GM21423 (cell line): Measurements from ENCODE around the gene CYP4A11.
"Not testable (repeated sequence)": the region's sequence is repeated elsewhere in the genome, so short reads cannot be mapped to it uniquely, and the experiment has no call there.

ENCODE experiments used
- ATAC-seq: cut with Tn5 transposase; IDR thresholded peaks from one replicate; pipeline ENCODE4 v1.9.1; 2021; ENCODE audit warnings: mild to moderate bottlenecking, moderate library complexity; ENCODE audit not compliant: unreplicated experiment

Gene CYP4A11, protein sequence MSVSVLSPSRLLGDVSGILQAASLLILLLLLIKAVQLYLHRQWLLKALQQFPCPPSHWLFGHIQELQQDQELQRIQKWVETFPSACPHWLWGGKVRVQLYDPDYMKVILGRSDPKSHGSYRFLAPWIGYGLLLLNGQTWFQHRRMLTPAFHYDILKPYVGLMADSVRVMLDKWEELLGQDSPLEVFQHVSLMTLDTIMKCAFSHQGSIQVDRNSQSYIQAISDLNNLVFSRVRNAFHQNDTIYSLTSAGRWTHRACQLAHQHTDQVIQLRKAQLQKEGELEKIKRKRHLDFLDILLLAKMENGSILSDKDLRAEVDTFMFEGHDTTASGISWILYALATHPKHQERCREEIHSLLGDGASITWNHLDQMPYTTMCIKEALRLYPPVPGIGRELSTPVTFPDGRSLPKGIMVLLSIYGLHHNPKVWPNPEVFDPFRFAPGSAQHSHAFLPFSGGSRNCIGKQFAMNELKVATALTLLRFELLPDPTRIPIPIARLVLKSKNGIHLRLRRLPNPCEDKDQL

DNA sequence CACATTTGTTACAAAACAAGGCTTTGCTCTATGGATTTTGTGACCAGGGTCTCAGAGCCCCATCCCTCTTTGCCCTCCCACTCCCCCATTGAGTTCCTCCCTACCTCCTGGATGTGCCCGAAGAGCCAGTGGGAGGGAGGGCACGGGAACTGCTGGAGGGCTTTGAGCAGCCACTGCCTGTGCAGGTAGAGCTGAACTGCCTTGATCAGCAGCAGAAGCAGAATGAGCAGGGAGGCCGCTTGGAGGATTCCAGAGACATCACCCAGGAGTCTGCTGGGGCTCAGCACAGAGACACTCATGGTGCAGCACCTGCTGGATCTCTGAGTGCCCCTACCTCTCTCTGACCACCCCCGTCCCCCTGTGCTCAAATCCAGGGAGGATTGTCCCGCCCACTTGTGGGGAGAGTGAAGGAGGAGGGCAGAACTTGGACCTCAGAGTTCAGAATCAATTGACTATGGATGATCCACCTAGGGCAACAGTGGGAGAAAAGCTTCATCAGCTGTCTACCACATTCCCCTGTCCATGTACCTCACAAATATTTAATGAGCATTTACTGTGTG, at the start of gene CYP4A11:
Gene CYP4A11, minus strand, starts transcription at position 342 of the 560 bp plus-strand sequence. Its CDS starts 43 bp downstream, at position 299.
- no peak for ATAC-seq

DNA sequence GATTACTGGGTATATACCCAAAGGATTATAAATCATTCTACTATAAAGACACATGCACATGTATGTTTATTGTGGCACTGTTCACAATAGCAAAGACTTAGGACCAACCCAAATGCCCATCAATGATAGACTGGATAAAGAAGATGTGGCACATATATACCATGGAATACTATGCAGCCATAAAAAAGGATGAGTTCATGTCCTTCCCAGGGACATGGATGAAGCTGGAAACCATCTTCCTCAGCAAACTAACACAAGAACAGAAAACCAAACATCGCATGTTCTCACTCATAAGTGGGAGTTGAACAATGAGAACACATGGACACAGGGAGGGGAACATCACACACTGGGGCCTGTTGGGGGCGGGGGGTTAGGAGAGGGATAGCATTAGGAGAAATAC, 49.3 kb upstream of the CYP4A11 start:
- ATAC-seq: not testable (repeated sequence)

DNA sequence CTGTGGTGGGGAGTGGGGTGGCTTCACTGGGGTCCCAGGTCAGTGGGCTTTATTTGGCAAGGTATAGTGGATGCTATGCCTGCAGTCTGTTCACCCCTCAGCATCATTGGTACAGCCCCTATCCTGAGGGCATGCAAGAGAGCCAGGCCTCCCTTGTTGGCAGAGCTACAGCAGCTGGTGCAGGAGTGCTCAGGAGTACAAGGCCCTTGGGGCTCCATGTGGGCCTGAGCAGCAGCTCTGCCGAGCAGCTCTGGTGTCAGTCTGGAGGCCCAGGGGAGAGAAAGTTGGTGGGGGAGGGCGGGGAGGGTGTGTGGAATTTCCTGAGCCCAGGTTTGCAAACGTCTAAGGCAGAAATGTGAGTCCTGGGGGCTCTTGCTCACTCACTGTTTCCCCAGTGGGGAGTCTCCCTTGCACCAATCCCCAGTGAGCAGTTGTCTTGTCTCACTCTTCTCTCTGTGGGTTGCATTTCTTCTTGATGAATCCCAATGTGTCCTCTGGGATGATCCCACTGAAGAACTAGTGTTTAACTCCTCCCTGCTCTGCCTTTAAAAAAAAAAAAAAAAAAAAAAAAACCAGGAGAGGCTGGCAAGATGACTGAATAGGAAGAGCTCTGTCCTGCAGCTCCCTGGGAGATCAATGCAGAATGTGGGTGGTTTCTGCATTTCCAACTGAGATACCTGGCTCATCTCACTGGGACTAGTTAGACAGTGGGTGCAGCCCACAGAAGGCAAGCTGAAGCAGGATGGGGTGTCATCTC, 42.7 kb upstream of the CYP4A11 start:
- ATAC-seq: no peak

DNA sequence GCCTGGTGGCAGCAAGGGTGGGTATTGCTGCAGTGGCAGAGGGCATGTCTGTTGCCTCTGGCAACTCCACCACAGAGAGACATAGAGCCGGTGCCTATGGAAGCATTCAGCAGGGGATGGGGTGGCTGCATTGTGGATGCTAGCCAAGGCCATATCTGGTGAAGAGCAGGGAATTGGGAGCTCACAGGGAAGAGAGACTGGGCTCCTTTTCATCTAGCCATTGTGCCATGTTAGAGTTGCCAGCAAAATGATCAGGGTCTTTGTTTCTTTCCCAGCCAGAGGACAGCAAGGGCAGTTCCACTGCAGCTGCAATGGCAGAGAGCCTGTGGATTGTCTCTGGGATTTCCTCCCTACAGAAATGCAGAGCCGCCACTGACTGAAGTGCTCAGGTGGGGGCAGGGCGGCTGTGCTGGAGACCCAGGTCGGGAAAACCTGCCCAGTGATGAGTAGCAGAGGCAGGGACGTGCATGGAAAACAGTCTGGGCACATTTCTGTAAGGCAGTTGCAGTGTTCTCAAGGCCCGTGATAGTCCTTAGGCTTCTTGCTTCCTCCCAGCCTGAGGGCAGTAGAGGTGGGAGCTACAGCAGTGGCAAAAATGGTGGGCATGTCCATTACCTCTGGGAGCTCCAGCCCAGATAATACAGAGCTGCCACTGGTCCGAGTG, 42.0 kb upstream of the CYP4A11 start:
- ATAC-seq: no peak

DNA sequence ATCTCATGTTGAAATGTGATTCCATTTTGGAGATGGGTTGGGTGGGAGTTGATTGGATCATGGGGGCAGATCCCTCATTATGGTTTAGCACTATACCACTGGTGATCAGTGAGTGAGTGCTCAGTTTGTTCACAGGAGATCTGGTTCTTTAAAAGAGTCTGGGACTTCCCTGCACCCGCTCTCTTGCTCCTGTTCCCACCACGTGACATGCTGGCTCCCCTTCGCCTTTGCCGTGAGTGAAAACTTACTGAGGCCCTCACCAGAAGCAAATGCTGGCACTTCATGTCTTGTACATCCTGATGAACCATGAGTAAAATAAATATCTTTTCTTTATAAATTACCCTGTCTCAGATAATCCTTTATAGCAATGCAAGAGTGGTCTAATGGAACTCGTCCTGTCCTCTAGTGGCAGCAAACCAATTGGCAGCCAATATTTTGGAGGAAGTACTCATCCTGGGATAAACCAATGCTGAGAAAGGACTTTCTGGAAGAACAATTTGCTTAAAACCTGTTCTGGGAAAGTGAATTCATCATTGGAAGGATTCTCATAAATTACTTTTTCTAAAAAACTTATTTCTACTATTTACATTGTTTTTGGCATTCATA, 27.8 kb upstream of the CYP4A11 start:
- ATAC-seq: no peak

DNA sequence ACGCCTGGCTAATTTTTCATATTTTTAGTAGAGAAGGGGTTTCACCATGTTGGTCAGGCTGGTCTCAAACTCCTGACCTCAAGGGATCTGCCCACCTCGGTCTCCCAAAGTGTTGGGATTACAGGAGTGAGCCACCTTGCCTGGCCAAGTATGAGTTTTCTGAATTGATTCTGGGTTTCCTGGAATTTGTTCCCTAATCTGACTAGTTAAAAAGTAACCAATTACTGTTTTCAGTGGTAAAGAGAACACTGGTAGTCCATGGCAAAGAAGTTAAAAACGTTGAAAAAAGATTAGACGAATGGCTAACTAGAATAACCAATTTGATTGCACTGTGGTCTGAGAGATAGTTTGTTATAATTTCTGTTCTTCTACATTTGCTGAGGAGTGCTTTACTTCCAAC, 21.0 kb upstream of the CYP4A11 start:
- not testable (repeated sequence) for ATAC-seq

DNA sequence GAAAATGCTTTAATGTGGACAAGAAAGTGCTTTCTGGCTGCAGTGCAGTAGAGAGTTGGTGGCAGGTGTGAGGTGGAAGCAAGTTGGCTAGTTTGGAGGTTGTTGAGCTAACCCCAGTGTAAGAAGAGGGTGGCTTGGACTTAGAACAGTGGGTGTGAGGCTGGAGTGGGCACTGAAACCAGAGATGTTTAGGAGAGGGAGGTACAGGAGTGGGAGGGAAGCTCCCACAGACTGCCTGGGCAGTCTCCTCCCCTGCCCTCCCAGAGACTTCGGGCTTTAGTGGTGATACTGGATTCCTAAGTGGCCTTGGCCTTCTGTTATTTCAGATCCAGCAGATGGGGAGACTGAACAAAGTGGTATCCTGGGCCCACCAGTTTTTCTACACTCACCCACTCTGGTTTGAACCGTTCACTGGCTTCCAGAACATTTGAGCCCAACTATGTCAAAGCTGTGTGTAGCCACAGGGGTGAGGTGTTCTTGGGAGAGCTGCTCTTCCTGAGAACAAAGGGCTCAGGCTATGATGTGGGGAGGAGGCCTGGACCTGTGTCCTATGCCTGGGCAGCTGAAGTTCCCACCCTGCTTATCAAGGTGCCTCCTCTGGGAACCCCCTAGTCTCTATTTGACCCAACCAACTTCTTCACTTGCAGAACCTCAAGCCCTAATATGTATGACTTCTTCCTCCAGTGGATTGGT, 19.9 kb upstream of the CYP4A11 start:
- no peak for ATAC-seq

DNA sequence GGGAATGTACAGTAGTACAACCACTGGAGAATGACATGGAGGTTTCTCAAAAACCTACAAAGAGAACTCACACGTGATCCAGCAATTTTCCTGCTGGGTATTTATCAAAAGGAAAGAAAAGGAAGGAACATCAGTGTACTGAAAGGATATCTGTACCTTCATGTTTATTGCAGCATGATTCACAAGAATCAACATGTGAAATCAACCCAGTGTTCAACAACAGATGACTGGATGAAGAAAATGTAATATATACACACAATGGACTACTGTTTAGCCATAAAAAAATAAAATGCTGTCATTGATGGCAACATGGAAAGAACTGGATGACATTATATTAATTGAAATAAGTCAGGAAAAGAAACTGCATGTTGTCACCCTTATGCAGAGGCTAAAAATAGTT, 19.0 kb upstream of the CYP4A11 start:
- ATAC-seq: no peak

DNA sequence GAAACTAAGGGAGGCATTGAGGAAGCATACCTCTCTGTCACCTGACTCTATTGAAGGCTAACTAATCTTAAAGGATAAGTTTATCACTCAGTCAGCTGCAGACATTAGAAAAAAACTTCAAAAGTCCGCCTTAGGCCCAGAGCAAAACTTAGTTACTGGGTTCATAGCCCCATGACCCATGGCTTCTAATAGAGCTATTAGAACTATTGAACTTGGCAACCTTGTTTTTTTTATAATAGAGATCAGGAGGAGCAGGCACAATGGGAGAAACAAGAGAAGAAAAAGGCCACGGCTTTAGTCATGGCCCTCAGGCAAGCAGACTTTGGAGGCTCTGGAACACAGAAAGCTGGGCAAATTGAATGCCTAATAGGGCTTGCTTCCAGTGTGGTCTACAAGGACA, 13.8 kb upstream of the CYP4A11 start:
- ATAC-seq: not testable (repeated sequence)

DNA sequence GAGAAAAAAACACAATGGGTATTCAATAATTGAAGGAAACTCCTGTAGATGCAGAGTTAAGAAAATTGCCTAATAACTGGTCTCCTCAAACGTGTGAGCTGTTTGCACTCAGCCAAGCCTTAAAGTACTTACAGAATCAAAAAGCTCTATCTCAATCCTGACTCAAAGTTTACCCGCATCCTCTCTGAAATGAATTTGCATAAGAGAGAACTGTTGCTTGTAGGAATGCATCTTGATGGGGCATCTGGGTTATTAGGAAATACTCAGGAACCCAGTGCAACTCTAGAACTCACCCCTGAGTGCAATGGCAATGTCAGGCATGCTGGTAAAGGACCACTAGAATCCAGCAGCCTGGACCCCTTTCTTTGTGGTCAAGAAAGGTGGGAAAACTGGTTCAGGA, 12.6 kb upstream of the CYP4A11 start:
- ATAC-seq: not testable (repeated sequence)

DNA sequence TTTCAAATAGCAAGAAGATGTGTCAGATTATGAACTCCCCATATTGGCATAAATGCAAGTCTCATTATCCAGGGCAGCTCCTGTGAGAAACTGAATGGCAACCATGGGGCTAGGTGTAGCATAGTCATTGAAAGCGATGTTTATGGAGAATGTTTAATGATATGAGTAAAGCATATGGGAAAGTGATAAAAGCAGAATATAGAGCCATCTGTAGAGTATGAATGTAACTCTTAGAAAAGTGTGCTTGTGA, 8.1 kb upstream of the CYP4A11 start:
- ATAC-seq: not testable (repeated sequence)

DNA sequence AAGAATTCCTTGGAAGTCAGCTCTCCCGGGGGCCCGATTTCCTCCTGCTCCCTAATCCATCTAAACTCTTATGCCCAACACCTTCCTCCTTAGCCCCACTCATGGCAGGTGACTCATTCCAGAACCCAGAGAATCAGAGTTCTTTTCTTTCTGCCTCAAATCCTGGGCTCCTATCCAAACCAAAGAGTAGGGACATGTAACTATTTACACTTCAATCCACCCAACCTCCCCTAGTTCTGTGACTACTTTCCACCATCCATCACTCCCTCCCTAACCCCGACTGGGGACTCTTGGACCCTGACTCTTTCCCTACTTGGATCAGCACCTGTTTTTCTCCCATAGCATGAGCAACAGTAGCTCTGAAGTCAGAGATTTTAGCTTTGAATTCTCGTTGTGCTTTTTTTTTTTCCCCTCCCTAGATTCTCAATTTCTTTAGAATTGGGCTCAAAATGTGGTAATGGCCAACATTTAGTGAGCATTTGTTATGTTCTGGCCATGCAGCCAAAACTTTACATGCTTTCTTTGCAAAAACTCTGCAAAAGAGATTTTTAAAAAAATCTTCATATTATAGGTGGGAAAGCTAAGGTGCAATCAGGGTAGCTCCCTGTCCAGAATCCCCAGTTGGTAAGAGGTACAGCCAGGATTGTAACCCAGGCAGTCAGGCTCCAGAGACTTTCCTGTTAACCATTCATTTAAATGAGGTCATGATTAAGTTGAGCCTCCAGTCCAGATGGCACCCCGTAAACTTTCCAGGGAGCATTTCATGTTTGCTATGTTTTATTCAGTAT, 7.5 kb upstream of the CYP4A11 start:
- no peak for ATAC-seq

DNA sequence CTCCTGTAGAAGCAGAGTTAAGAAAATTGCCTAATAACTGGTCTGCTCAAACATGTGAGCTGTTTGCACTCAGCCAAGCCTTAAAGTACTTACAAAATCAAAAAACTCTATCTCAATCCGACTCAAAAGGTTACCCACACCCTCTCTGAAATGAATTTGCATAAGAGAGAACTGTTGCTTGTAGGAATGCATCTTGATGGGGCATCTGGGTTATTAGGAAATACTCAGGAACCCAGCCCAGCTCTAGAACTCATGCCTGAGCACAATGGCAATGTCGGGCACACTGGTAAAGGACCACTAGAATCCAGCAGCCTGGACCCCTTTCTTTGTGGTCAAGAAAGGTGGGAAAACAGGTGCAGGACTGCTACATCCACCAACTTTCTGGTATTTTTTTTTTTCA, 6.4 kb upstream of the CYP4A11 start:
- ATAC-seq: not testable (repeated sequence)

DNA sequence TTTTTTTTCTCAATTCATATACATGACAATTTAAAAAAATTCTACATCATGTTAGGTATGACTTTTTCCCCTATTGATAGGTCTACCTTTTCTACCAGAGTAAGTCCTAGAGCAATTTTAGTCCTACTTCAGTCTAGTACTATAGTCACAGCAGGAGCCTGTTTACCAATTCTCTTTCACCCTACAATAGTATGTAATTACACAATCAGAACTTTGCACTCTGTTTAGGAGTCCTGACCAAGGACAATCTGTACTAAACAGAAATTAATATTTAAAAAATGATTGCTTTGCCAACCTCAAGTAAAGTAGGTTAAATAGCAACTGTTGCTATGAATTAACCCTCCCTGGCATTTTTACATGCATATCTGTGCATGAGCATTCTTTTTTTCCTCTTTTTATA, 810 bp upstream of the CYP4A11 start:
- ATAC-seq: no peak

DNA sequence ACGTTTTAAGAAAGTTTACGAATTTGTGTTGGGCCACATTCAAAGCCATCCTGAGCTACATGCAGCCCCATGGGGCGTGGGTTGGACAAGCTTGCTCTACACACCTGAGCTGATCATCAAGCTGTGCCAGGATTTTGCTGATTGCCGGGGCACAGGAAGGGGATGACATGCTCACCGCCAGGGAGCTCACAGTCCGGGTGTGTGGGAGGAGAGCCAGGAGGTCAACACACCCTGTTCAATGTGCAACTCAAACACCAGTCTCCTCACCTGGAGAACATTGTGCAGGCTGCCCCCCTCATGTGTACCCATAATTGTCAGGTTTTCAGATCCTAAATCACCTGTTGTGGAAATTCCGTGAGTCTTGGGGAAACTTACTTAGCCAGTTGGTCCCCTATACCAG, 969 bp downstream of the CYP4A11 start:
- no peak for ATAC-seq

DNA sequence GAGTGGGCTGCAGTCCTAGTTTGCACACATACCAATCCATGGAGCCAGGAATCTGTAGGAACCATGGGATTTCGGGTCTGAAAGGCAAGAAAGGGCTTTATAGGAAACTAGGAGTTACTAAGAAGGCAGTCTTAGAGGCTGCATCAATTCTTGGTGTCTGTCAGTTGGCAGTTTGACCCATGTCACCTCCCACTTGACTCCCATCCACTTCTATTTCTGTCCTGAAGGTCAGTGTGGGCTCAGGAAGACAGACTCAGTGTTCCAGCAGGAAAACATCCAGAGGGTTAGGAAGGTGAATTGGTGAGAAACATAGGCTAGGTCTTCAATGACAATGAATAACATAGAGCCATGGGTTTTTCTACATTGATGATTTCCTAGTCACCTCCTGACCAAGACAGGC, 4.0 kb downstream of the CYP4A11 start:
- no peak for ATAC-seq

DNA sequence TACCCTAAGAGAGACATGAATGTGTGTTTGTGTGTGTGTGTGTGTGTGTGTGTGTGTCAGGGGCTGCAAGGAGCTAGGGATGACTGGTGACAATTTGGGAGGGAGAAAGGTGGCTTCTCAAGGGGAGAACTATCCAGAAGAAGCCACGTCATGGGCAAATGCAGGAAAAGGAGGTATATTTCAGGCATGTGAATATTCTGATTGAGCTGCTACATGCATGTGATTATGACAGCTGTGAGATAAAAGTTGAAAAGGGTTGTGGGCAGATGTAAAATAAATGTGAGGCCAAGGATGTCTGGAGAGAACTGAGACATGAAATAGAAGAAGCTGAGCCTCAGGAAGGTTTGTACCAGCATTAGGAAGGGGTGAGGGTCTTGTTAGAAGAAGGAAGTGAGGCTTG, 4.5 kb downstream of the CYP4A11 start:
- ATAC-seq: no peak

DNA sequence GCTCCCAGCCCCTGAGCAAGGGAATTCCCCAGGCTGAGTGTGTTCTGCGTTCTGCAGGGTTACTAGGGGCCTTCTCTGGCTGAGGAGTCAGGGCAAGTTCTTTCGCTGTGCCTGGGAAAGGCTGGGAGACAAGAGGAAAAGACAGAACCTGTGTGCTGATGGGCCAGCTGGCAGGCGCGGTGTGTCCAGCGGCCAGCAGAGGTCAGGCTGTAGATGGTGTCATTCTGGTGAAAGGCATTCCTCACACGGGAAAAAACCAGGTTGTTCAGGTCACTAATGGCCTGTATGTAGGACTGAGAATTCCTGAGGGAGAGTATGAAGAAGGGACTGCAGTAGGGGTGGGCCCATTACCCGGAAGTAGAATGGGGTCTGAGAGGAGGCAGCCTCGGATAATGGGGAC, 6.4 kb downstream of the CYP4A11 start:
- not testable (repeated sequence) for ATAC-seq

DNA sequence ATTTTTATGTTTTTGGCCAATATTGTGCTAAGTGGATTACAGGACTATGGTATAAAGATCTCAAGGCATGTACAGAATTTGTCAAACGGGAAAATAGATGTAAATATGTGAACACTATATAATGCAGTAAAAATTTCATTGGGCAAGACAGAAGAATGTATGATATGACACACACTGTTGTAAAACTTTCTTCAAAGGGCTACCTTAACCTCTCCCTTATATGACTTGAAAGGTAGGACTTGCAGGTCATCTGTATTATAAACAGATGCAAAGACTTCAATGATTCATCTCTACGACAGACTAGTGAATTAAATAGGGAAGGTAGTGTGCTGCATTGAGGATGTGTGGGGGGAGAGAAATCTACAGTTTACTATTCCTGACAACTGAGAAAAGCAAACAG, 9.3 kb downstream of the CYP4A11 start:
- not testable (repeated sequence) for ATAC-seq

DNA sequence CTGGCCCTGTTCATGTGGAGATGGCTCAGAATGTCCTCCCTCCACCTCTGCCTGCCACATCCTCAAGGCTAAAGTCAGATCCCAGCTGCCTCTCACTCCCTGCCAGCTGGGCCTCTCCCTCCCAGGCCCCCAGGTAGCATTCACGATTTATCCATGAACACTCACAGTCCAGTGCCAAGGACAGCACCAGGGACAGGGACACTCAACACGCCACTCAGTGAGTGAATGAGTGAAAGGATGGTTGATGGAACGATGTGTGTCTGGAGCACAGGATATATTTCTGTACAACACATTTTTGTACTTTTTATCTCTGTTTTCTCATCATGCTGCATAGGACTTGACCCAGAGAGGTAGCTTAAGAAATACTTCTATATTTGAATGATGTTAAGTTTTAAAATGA, 10.1 kb downstream of the CYP4A11 start:
- no peak for ATAC-seq
